Fibroblast of skin of scalp (primary cell): ENCODE results near the gene CDH6.

Source experiments
- DNase-seq: peaks from one replicate; pipeline ENCODE4 v3.0.0-alpha.2; 2013

Gene CDH6

GRCh38 chr5:31204958-31205357 is 11.5 kb downstream of the CDH6 start:
- no peak for DNase-seq

DNA sequence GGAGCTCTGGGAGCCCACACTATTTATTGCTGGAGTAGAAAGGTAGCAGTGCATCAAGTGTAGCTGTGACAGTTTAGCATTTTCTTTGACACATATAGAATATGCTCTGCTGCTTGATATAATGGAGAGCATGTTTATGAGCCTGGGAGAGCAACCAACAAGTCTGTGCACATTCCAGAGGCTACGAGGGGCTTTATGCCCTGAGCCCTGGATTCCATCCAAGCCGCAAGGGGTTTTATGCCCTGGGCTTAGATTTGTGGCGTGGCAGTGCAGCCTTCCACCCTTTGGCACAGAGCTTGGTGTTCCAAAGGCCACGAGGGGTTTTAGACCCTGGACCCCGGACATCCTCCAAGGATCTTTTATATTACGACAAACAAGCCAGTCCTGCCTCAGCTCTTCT is 14.6 kb downstream of the CDH6 start:
- DNase-seq, result no peak

DNA sequence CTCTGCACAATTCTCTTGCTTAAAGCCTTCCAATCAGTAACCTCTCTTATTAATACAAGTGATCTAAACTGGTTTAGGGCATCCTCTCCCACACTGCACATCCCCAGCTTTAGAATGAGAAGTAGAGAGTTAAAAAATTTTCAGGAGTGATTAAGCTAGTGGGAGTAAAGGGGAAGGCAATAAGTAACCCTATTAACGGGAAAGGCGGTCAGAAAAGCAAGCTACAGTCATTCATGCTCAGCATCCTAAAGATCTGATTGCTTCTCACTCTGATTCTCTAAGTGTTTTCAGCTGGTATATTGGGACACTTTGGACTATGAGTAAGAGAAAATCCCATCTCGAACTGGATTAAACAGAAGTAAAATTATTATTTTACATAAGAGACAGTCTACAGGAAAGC is 15.8 kb downstream of the CDH6 start:
- DNase-seq, result no peak

GRCh38 chr5:31211098-31211497 is 17.6 kb downstream of the CDH6 start:
- no peak for DNase-seq

DNA sequence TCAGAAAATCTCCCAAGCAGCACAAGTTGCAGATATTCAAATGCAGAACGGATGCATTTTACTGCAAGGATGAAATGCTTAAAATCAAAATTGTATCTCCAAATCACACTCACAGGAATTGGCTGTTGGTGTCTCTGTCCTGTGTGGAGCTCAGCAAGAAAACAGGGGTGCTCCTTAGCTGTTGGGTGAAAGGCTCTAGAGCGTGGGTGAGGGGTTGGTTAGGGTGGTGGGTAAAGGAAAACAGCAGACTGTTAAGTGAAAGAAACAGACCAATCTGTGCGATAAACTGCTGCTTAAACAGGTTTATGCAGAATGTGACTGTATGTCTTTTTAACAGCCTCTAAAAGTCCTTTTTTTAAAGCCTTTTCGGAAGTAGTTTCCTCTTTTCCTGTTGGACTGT is 19.8 kb downstream of the CDH6 start:
- no peak for DNase-seq

DNA sequence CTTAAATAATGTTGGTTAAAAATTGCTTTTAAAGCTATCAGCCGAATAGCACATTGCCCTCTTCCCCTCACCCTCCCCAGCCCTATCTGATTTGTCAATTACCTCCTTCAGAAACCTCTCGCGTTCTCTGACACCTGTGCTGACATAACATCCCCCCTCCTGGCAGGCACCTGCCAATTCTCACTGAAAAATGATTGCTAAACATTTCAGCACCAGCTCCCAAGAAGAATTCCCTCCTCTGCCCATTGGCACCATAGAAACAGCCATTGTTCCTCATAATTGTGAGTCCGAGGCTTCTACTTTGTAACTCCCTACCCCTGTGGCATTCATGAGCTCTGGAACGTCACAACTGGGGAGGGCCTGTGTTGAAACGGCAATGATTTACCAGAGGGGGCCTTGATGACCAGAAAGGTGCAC is 20.2 kb downstream of the CDH6 start:
- no peak for DNase-seq

GRCh38 chr5:31214229-31214628 is 20.7 kb downstream of the CDH6 start:
- no peak for DNase-seq

DNA sequence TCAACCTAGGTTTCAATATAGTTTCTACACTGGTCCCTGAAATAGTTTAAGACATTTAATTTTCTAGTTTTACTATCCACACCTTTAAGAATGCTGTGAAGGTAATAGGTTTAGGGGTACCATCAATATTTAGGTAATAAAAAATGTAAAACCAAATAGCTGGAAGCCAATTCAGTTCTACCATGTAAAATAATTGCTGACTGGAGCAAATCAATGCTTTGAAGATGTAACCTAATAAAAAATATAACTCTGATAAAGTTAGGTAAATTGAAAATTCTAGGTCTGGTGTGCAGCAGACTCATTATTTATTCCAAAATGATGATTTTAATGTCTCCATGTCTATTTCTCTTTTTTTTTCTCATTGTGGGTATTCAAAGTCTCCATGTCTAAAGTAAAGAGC is 21.8 kb downstream of the CDH6 start:
- DNase-seq, result no peak

DNA sequence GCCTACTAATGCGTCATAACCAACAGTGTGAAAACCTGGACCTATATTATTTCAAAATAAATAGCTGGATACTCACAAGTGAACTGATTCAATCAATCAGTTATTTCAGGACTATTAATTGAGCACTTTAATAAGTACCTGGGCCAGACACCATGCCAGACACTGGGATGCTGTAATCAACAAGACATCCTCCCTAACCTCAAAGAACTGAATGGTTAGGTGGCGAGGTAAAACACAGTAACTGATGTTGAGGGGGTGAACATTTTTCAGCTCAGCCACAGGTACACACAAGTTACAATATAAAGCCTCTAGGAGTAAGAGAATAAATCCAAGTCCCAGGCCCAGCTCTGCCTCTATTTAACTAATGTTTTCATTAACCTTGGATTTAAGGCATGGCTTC is 24.0 kb downstream of the CDH6 start:
- no peak for DNase-seq

GRCh38 chr5:31218978-31219377 is 25.5 kb downstream of the CDH6 start:
- DNase-seq, result no peak

- no peak for DNase-seq
These were observed 27.5 kb downstream of the CDH6 start for GRCh38 chr5:31221001-31221400.

- DNase-seq, result peak; percentile 49
These were observed 31.6 kb downstream of the CDH6 start for GRCh38 chr5:31225118-31225517.

- DNase-seq, result no peak
These were observed 32.1 kb downstream of the CDH6 start for GRCh38 chr5:31225613-31226012.

DNA sequence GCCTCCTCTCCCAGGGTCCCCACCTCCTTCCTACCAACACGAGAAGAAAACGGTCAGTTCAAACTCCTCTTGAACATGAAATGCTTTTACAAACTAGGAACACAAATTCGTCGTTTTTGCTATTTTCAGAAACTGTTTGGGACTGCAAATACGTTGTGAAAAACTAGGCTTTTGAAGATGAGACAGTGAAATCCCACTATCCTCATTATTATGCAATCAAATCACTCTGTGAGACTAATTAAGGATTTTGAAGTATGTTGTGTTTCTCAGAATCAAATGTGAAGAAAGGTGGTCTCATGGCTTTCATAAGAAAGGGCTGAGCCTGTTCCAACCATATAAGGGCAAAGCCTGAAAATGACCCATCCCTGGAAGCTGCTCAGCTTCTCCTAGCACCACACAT is 33.2 kb downstream of the CDH6 start:
- DNase-seq, result no peak

- DNase-seq, result no peak
These were observed 35.8 kb downstream of the CDH6 start for GRCh38 chr5:31229266-31229665.

DNA sequence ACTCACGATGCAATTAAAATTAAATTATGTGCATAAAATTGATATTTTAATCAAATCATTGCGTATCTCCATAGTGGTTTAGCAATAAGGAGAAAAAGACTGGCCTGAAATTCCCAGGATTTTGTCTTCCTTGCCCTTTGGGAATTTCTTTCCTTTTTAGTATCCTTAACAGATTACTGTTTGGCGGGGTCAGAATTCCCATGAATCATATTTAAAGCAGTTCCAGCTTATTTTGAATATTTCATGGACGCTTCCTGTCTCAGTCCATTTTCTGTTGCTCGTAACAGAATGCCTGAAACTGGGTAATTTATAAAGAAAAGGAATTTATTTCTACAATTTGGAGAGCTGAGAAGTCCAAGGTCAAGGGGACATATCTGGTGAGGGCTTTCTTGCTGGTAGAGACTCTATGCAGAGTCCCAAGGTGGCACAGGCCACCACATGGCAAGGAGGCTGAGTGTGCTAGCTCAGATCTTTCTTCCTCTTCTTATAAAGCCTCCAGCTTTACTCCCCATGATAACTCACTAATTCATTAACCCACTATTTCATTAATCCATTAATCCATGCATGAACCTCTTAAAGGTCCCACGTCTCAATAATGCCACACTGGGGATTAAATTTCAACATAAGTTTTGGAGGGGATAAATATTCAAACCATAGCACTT is 37.8 kb downstream of the CDH6 start:
- peak; percentile 34 for DNase-seq

DNA sequence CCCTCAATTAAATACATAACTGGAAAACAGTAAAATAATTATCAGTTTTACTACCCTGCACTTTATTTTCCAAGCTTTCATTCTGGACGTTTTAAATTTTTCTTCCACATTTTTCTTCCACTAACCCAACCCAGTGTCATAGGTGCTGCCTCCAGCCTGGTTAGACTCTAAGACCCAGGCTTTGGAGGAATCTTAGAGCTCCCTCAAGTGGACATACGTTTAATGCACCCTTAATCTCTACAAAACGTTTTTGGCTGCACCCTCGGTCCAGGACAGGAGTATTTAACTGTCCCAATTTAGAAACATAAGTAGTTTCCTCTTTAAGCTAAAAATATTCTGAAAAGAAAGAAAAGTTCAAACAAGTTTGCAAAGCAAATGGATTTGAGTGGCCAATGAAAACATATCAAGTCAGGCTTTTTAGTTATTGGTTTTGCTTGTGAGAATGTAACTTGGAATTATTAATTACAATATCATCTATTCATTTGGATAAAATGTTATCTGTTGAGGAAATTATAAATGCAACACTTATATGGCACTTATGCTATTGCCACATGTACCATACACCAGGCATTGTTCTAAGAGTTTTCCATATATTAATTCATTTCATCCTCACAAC is 38.9 kb downstream of the CDH6 start:
- DNase-seq, result peak; percentile 64

DNA sequence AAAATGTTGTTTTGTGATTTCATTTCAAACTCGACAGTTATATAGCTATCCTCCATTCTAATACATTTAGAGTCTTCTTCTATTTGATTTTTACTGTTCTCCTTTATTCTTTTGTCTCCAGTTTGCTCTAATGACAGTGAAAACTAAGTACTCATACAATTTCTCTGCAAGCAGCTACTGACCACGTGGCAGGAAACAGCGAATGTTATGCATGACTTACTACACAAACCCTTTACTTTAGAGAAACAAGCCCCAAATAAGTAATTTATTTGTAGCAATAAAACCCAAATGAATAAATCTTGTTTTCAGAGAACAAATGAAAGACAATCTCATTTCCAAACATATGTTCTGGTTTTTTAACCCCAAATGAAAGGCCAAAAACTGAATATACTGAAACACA is 41.9 kb downstream of the CDH6 start:
- DNase-seq, result peak; percentile 6

DNA sequence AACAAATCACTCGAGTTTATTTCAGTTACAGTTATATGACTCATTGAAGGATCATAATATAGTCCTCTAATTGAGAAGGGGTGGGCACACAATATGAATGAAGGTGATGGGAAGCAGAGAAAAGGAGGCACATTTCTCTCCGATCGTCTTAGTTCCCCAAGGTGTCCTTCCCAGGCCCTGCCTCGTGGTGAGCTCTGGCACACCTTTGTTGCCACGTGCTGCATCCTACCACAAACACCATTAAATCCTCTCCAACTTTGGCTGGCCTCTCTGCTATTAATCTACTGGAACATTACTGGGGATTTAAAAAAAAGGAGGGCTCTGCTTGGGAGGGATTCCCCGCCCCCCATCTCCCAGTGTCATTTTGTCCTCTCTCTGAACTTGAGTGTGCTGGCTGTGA is 42.9 kb downstream of the CDH6 start:
- DNase-seq, result no peak

DNA sequence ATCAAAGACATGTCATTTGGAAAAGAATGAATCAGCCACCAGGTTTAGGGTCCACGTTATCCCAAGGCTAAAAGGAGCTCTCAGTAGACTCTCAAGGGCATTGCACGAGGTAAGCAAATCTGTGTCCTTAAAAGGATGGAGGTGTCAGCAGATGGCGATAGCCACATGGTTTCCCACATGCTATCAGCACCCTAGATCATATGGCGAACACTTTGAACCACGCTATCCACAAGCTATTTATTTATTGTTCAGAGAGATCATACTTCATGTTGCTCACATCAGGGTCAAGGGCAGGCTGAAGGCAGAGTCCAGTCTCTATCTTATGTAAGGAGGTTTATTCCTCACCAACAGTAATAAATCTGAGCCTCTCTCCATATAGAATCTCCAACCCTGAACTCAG is 43.7 kb downstream of the CDH6 start:
- peak; percentile 45 for DNase-seq

GRCh38 chr5:31238497-31238896 is 45.0 kb downstream of the CDH6 start:
- DNase-seq, result no peak

DNA sequence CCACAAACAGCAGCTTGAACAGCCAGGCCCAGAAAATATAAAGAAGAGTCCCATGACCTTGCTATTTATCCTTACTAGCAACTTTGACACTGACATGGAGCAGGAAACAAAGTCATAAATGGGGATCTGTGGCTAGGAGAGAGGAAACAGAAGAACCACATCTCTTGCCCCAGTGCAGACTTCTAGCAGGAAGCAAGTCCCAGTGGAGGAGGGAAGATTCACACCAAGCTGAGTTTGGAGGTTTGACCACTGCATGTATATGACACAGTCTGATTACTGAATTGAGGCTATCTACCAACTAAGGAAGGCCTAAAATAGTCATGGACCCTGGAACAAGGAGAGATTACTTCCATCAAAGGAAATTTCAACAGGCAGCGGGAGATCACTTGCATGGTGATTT is 51.4 kb downstream of the CDH6 start:
- DNase-seq, result no peak

DNA sequence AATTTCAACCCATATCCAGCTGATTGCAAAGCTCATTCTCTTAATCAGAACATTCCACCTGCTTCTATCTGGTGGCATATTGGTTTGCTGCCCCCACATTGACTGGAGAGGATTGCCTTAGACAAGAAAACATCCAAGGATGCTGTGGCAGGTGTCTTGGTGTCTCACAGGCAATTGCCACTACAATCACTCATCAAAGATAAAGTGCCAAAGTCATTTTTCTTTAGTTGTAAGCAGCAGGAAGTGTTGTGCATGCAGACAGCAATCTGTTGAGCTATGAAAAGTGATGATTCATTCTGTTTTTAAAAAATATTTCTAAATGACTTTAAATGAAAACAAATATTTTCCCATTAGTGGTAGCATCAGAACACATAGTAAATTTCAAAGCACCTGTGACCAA is 53.9 kb downstream of the CDH6 start:
- no peak for DNase-seq

DNA sequence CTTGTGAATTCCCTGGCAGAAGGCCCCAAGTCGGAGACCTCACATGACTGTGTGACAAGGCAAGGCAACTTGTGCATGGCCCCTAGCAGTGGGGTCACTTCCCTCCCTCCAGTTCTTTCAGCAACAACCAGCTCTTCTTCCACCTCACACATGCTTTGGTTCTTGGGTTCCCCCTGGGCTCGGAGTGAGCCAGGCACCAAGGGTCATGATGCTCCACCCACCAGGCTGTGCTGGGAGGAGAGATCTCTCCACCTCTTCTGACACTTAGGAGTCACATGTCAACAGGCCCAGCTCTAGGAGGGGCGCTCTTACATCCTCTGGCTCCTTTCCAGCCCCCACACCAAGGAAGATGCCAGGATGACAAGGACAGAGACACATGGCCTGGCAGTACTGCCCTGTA is 56.7 kb downstream of the CDH6 start:
- DNase-seq, result no peak

DNA sequence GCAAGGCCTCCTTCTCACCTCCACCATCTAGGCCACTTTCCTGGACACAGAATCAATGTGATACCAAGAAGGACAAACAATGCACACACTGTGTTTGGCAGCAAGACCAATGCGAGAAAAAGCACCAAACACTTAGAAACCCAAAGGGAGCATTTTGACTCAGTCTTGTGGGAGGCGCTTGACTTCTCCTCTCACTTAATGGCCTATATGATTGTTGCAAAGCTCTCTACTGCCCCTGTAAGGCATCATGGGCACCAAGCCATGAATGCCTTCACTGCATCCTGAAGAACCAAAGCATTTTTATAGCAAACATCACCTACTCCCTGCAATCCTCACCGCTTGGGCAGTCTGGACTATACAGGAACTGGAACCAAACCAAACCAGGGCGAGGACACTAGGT is 57.5 kb downstream of the CDH6 start:
- no peak for DNase-seq
